Right lobe of liver (tissue), 6 donors: ENCODE measurements around the gene IL1RAP. TPM values are rescaled to one million over a fixed set of nuclear protein-coding genes. Genes with fewer than 3 reads are reported as not detected.

Source experiments
- ATAC-seq, 4 donors: fragments of 200-7000 bp; cut with Tn5 transposase; one replicate each; pipeline ENCODE4 v1.9.1; 2020; ENCODE audit warnings: mild to moderate bottlenecking in 4 of 4, moderate library complexity in 4 of 4
- DNase-seq, 3 donors: peaks; one replicate each; pipeline ENCODE4 v3.0.0-alpha.2; 2020
- H3K27ac ChIP-seq, 3 donors: fragments of 200-600 bp; one replicate each; pipeline ENCODE4 v1.8.0; 2022
- H3K27me3 ChIP-seq, 2 donors: fragments of 200-600 bp; one replicate each; pipeline ENCODE4 v1.8.0; 2022
- H3K36me3 ChIP-seq, 4 donors: fragments of 200-600 bp; sonication (generic) in 1 of 4; one replicate each; pipeline versions ENCODE4 v1.5.1 to v1.8.0; 2017 to 2022; ENCODE audit warnings: control low read depth in 1 of 4
- H3K4me1 ChIP-seq, 4 donors: fragments of 200-600 bp; sonication (generic) in 1 of 4; one replicate each; pipeline versions ENCODE4 v1.5.1 to v1.8.0; 2017 to 2022; ENCODE audit warnings: control low read depth in 1 of 4
- H3K4me3 ChIP-seq, 3 donors: fragments of 200-600 bp; one replicate each; pipeline ENCODE4 v1.8.0; 2022
- H3K9me3 ChIP-seq, 4 donors: fragments of 200-600 bp; sonication (generic) in 1 of 4; one replicate each; pipeline versions ENCODE4 v1.5.1 to v1.8.0; 2017 to 2022; ENCODE audit warnings: control low read depth in 1 of 4
- POLR2A ChIP-seq: fragments of 450-650 bp; IDR thresholded peaks from one replicate; pipeline ENCODE4 v1.6.1; 2017; ENCODE audit warnings: antibody characterized with exemption, mild to moderate bottlenecking
- WGBS: methylation state at CpG from one replicate; pipeline ENCODE4 v1.1.6; 2018; ENCODE audit warnings: low coverage, low lambda C conversion rate; ENCODE audit not compliant: insufficient coverage; ENCODE audit errors: missing lambda C conversion rate; 5-methylcytosine and 5-hydroxymethylcytosine counted together
- intact Hi-C, 2 donors: fragments of 100-400 bp; cut with DNase I; formaldehyde crosslinking; loops; one replicate each; pipeline versions ENCODE4 v1.11.2 to v1.14.1; 2022
- total RNA-seq, 6 experiments: library from RNA; depleted of rRNA in 2 of 6; stranded (reverse); fragments of >200 nt in 2 of 6; fragmentation: NEBNext Ultra II Directional in 3 of 6; extraction: Animal tissue kit (Norgen Biotek cat#: 25700) in 3 of 6; gene quantifications; one replicate each; pipeline versions ENCODE4 v1.1.0 to v1.2.4, GENCODE V29; 2016 to 2023
- TF ChIP-seq, protein P1 (sequence below), 4 donors: fragments of 200-600 bp in 3 of 4; fragments of 450-650 bp in 1 of 4; IDR thresholded peaks; one replicate each; pipeline versions ENCODE4 v1.5.1 to v1.8.0; 2016 to 2022; ENCODE audit warnings: antibody characterized with exemption in 4 of 4, mild to moderate bottlenecking in 2 of 4
- donor health status: DM: no; HTN: yes; CAD: no.
- donor health status: DM: no; HTN: no; CAD: no.
- donor health status: DM: no; HTN: no; CAD: no.
- donor health status: DM: no; HTN: yes; CAD: no.
- donor health status: DM: no; HTN: yes; CAD: no.

Gene IL1RAP
- total RNA-seq, 6 experiments from 2014 or later = 44.6 to 142 (median 60.5) TPM

- 100% methylated on average over 4 of the region's 4 CpGs for WGBS
- intact Hi-C loops = no loop called here
- ATAC-seq (peak in 1 of 4 donors; percentile 16), DNase-seq (no peak)
- TF ChIP-seq, protein P1, sequence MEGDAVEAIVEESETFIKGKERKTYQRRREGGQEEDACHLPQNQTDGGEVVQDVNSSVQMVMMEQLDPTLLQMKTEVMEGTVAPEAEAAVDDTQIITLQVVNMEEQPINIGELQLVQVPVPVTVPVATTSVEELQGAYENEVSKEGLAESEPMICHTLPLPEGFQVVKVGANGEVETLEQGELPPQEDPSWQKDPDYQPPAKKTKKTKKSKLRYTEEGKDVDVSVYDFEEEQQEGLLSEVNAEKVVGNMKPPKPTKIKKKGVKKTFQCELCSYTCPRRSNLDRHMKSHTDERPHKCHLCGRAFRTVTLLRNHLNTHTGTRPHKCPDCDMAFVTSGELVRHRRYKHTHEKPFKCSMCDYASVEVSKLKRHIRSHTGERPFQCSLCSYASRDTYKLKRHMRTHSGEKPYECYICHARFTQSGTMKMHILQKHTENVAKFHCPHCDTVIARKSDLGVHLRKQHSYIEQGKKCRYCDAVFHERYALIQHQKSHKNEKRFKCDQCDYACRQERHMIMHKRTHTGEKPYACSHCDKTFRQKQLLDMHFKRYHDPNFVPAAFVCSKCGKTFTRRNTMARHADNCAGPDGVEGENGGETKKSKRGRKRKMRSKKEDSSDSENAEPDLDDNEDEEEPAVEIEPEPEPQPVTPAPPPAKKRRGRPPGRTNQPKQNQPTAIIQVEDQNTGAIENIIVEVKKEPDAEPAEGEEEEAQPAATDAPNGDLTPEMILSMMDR (IDR thresholded peaks at IDR 0.05) = no peak
- TF ChIP-seq POLR2A = no peak
- no peaks in the 10 kb centered on the region for H3K27me3 ChIP-seq
- H3K27ac ChIP-seq = no peak overlapping the region
- no peak overlapping the region for H3K4me3 ChIP-seq
- peaks cover 0 to 52% (median 25%) of the 10 kb centered on the region in 4 donors for H3K36me3 ChIP-seq
- H3K9me3 ChIP-seq = no peaks in the 10 kb centered on the region
- H3K4me1 ChIP-seq = no peaks in the 10 kb centered on the region
Observed at GRCh38 chr3:190629088-190629487, 115.2 kb downstream of the IL1RAP start.

DNA sequence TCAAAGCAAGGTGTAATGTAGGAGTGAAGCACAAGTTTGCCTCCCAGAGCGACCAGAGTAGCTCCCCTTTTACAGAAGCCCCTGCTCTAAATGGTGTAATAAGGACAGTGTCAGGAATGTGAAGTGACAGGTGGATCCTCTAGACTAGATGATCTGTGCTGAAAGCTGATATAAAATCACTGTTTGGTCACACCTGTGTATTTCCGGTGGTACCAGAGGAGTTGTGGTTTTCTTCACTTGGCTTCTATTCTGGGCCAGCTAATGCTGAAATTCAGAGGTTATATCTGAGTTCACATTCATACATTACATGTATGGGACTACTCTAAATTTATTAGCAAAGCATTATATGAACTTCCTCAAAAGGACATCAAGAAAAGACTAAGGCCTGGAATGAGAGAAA is 117.4 kb downstream of the IL1RAP start:
- 86% methylated on average over 2 of the region's 2 CpGs for WGBS

GRCh38 chr3:190641564-190641963 is 127.7 kb downstream of the IL1RAP start:
- peak; percentile 63 to 76 (median 68) for ATAC-seq
- intact Hi-C loops = no loop called here
- TF ChIP-seq, protein P1 (IDR thresholded peaks at IDR 0.05) = no peak
- no peak for TF ChIP-seq POLR2A
- Histone ChIP-seq H3K4me3 (no peak overlapping the region), H3K9me3 (no peaks in the 10 kb centered on the region), H3K36me3 (peaks cover 0 to 15% (median 6%) of the 10 kb centered on the region in 4 donors), H3K4me1 (peaks cover 0 to 62% (median 16%) of the 10 kb centered on the region in 4 donors), H3K27ac (peak overlapping the region; percentile 72 to 84 (median 82)), H3K27me3 (no peaks in the 10 kb centered on the region)
- 26% methylated on average over 3 of the region's 3 CpGs for WGBS
- no peak for DNase-seq

More for the DNA sequence above, 117.4 kb downstream of the IL1RAP start:
- Histone ChIP-seq H3K27ac (no peak overlapping the region), H3K4me3 (no peak overlapping the region), H3K4me1 (no peaks in the 10 kb centered on the region), H3K27me3 (no peaks in the 10 kb centered on the region), H3K9me3 (no peaks in the 10 kb centered on the region), H3K36me3 (peaks cover 0 to 37% (median 21%) of the 10 kb centered on the region in 4 donors)
- no peak for DNase-seq
- peak in 2 of 4 donors; percentile 27 to 30 for ATAC-seq
- TF ChIP-seq, protein P1 (IDR thresholded peaks at IDR 0.05) = no peak
- TF ChIP-seq POLR2A = no peak
- intact Hi-C loops = no loop called here

DNA sequence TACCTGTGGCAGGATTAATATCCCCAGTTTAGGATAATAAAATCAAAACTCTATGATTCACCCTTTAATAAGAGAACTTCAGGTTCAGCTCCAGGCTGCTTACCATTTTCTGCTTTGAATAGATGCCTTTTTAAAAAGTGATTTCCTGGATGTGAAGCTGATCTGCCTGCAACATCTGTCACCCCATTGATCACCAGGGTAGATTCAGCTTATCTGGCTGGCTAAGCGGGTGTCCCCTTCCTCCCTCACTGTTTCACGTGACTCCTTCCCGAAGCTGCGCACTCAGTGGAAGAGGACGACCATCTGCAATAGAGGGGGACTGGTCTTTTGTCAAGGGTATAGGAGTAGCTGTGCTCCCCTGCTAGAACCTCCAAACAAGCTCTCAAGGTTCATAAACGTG is 128.1 kb downstream of the IL1RAP start:
- intact Hi-C loops = no loop called here

More for the DNA sequence above, 128.1 kb downstream of the IL1RAP start:
- Histone ChIP-seq H3K27ac (peak overlapping the region; percentile 55 to 84 (median 82)), H3K9me3 (no peaks in the 10 kb centered on the region), H3K27me3 (no peaks in the 10 kb centered on the region), H3K36me3 (peaks cover 0 to 15% (median 8%) of the 10 kb centered on the region in 4 donors), H3K4me1 (peaks cover 0 to 62% (median 16%) of the 10 kb centered on the region in 4 donors), H3K4me3 (no peak overlapping the region)
- TF ChIP-seq POLR2A = no peak
- TF ChIP-seq, protein P1 (IDR thresholded peaks at IDR 0.05) = no peak
- DNase-seq (no peak), ATAC-seq (peak in 2 of 4 donors; percentile 3 to 10)
- 32% methylated on average over 4 of the region's 6 CpGs for WGBS
